ENCODE measurements around the gene NAP1L4.

DNA sequence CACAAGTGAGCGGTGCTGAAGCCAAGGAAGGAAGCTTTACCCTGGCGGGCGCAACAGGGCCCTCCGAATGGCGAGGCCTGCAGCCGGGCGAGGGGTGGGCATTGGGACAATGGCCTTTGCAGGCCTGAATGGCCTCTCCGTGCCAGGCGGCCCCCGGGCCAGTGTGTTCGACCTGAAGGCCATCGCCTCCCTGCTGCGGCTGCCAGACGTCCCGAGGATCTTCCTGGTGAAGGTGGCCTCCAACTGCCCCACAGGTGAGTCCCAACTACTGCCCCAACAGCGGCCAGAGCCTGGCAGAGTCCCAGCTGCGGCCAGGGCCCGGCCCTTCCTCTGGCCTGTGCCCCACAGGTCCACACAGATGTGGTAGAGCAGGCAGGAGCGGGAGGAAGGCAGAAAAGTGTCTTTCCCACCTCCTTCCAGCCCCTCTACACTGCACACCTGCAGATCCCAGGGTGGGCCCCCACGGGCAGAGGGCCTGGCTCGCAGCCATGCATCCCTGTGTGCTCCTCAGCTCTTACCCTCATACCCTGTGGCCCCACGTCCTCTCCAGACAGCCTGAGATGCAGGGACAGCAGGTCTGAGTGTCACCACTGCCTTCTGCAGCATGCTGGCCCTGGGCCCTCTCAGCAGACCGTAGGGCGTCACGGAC, 74.2 kb downstream of the NAP1L4 start:
- TF ChIP-seq POLR2A (IDR thresholded peaks at IDR 0.05): no peak
- TF ChIP-seq, protein P1, sequence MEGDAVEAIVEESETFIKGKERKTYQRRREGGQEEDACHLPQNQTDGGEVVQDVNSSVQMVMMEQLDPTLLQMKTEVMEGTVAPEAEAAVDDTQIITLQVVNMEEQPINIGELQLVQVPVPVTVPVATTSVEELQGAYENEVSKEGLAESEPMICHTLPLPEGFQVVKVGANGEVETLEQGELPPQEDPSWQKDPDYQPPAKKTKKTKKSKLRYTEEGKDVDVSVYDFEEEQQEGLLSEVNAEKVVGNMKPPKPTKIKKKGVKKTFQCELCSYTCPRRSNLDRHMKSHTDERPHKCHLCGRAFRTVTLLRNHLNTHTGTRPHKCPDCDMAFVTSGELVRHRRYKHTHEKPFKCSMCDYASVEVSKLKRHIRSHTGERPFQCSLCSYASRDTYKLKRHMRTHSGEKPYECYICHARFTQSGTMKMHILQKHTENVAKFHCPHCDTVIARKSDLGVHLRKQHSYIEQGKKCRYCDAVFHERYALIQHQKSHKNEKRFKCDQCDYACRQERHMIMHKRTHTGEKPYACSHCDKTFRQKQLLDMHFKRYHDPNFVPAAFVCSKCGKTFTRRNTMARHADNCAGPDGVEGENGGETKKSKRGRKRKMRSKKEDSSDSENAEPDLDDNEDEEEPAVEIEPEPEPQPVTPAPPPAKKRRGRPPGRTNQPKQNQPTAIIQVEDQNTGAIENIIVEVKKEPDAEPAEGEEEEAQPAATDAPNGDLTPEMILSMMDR (IDR thresholded peaks at IDR 0.05): no peak

Data from right lobe of liver (tissue), 4 donors.